PC-9 (cell line): Measurements from ENCODE around the gene NYNRIN. TPM values are rescaled to one million over a fixed set of nuclear protein-coding genes. Genes with fewer than 3 reads are reported as not detected.

ENCODE experiments used
- BruUV-seq: library from RNA; stranded (reverse); fragments of 400-500 nt; replicated peaks from 2 replicates; lab custom pipeline; 2021; lab: Mats Ljungman, UMichigan
- CTCF ChIA-PET: fragments of 300-600 bp; sonication (Branson Sonifier 250); formaldehyde crosslinking; loops from one replicate; lab custom pipeline; 2022; ENCODE audit warnings: antibody characterized with exemption; lab: Charles Lee
- POLR2A ChIA-PET: fragments of 300-600 bp; sonication (Branson Sonifier 250); formaldehyde crosslinking; loops from one replicate; lab custom pipeline; 2022; ENCODE audit warnings: antibody characterized with exemption; ENCODE audit not compliant: unreplicated experiment; lab: Charles Lee
- DNase-seq, 2 experiments: peaks; one replicate each; pipeline versions ENCODE4 v3.0.0 to v3.0.0-alpha.2; 2015 to 2022; ENCODE audit warnings: mixed read lengths in 1 of 2
- H2AFZ ChIP-seq: fragments of 200-600 bp; sonication (generic); 2 replicates; pipeline ENCODE4 v1.8.1; 2017; ENCODE audit warnings: antibody characterized with exemption
- H3F3A ChIP-seq: fragments of 200-600 bp; sonication (generic); 2 replicates; pipeline ENCODE4 v1.8.1; 2017; ENCODE audit warnings: antibody characterized with exemption, mild to moderate bottlenecking, low read depth; ENCODE audit not compliant: insufficient read depth
- H3K27ac ChIP-seq: fragments of 200-600 bp; sonication (generic); 2 replicates; pipeline ENCODE4 v1.6.1; 2016; ENCODE audit warnings: mixed run types
- H3K27me3 ChIP-seq: fragments of 200-600 bp; sonication (generic); 2 replicates; pipeline ENCODE4 v1.6.1; 2016; ENCODE audit warnings: low read depth, mixed run types; ENCODE audit not compliant: insufficient read depth
- H3K36me3 ChIP-seq: fragments of 200-600 bp; sonication (generic); 2 replicates; pipeline ENCODE4 v1.6.1; 2016; ENCODE audit warnings: low read depth, mixed run types
- H3K4me1 ChIP-seq: fragments of 200-600 bp; sonication (generic); replicated peaks from 2 replicates; pipeline ENCODE4 v1.6.1; 2016; ENCODE audit warnings: mixed run types; ENCODE audit not compliant: insufficient read depth
- H3K4me2 ChIP-seq: fragments of 200-600 bp; sonication (generic); 2 replicates; pipeline ENCODE4 v1.6.1; 2017; ENCODE audit warnings: mixed run types
- H3K4me3 ChIP-seq: fragments of 200-600 bp; sonication (generic); 2 replicates; pipeline ENCODE4 v1.6.1; 2016; ENCODE audit warnings: mixed run types
- H3K79me2 ChIP-seq: fragments of 200-600 bp; sonication (generic); 2 replicates; pipeline ENCODE4 v1.6.1; 2017; ENCODE audit warnings: low read depth, mixed run types
- H3K9me2 ChIP-seq: fragments of 200-600 bp; sonication (generic); 2 replicates; pipeline ENCODE4 v1.8.1; 2017; ENCODE audit warnings: mild to moderate bottlenecking; ENCODE audit not compliant: insufficient read depth
- H3K9me3 ChIP-seq: fragments of 200-600 bp; sonication (generic); 2 replicates; pipeline ENCODE4 v1.8.1; 2016; ENCODE audit warnings: low read depth; ENCODE audit not compliant: insufficient read depth
- H4K20me1 ChIP-seq: fragments of 200-600 bp; sonication (generic); 2 replicates; pipeline ENCODE4 v1.8.1; 2017; ENCODE audit not compliant: insufficient read depth
- CTCF ChIP-seq: fragments of 200-600 bp; sonication (generic); conservative IDR thresholded peaks from 2 replicates; pipeline ENCODE4 v1.6.1; 2017; ENCODE audit warnings: mixed run types, antibody characterized with exemption, mild to moderate bottlenecking, moderate library complexity
- EZH2 ChIP-seq: fragments of 200-600 bp; sonication (generic); IDR thresholded peaks from 2 replicates; pipeline ENCODE4 v1.8.0; 2017; ENCODE audit warnings: antibody characterized with exemption, low read depth
- intact Hi-C: fragments of 100-400 bp; cut with micrococcal nuclease; formaldehyde crosslinking; loops from one replicate; pipeline ENCODE4 v1.10.0; 2022; ENCODE audit not compliant: unreplicated experiment
- total RNA-seq: library from RNA; stranded (reverse); gene quantifications from 2 replicates; pipeline ENCODE4 v1.2.3, GENCODE V29; 2021

The NYNRIN gene
- total RNA-seq, 1 experiment from 2014 or later: 17.7 TPM

GRCh38 chr14:24399447-24399822 is 632 bp downstream of the NYNRIN start:
- Histone ChIP-seq H3K79me2 (no peaks in the 10 kb centered on the region), H3K4me3 (peak overlapping the region; percentile 61), H3K4me2 (peak overlapping the region; percentile 81), H3K27me3 (no peaks in the 10 kb centered on the region), H3K9me2 (no peaks in the 10 kb centered on the region), H4K20me1 (no peaks in the 10 kb centered on the region), H3K9me3 (no peaks in the 10 kb centered on the region), H3K27ac (no peak overlapping the region), H3K36me3 (no peaks in the 10 kb centered on the region), H3F3A (no peaks in the 10 kb centered on the region), H2AFZ (peak overlapping the region; percentile 86), H3K4me1 (peaks cover 4% of the 10 kb centered on the region)
- TF ChIP-seq EZH2: no peak
- no peak for TF ChIP-seq CTCF
- POLR2A ChIA-PET: no interaction called here
- DNase-seq: no peak
- BruUV-seq: no TSS peak
- intact Hi-C loops: no loop called here
- CTCF ChIA-PET: interaction anchor here (0.9 kb wide), 1 partner anchor 33 kb away, joined by 3 read pairs; no protein-coding TSS in a partner anchor

GRCh38 chr14:24399999-24400718 is 1.4 kb downstream of the NYNRIN start:
- Histone ChIP-seq H3K9me3 (no peaks in the 10 kb centered on the region), H3K36me3 (no peaks in the 10 kb centered on the region), H4K20me1 (no peaks in the 10 kb centered on the region), H3F3A (no peaks in the 10 kb centered on the region), H3K27me3 (no peaks in the 10 kb centered on the region), H2AFZ (no peak overlapping the region), H3K4me1 (no peaks in the 10 kb centered on the region; the same call in 1 of the 2 replicates), H3K27ac (no peak overlapping the region), H3K4me3 (peak overlapping the region; percentile 61; the same call in 1 of the 2 replicates), H3K4me2 (peak overlapping the region; percentile 81), H3K79me2 (no peaks in the 10 kb centered on the region), H3K9me2 (no peaks in the 10 kb centered on the region)
- BruUV-seq: TSS peak; percentile 27
- no peak for TF ChIP-seq EZH2
- no peak for TF ChIP-seq CTCF
- intact Hi-C loops: no loop called here
- ChIA-PET CTCF (interaction anchor here (0.6 kb wide), 1 partner anchor 157 kb away, joined by 3 read pairs; no protein-coding TSS in a partner anchor), POLR2A (no interaction called here)
- no peak for DNase-seq

GRCh38 chr14:24401810-24402702 is 3.3 kb downstream of the NYNRIN start:
- intact Hi-C loops: no loop called here
- H3K4me1 ChIP-seq: no peaks in the 10 kb centered on the region
- H3K9me2 ChIP-seq: no peaks in the 10 kb centered on the region
- no peaks in the 10 kb centered on the region for H3F3A ChIP-seq
- no peaks in the 10 kb centered on the region for H4K20me1 ChIP-seq
- POLR2A ChIA-PET: no interaction called here
- H3K27me3 ChIP-seq: no peaks in the 10 kb centered on the region
- H3K4me2 ChIP-seq: no peak overlapping the region
- no peaks in the 10 kb centered on the region for H3K79me2 ChIP-seq
- no TSS peak for BruUV-seq
- no peak overlapping the region for H3K27ac ChIP-seq
- no peak overlapping the region for H3K4me3 ChIP-seq
- CTCF ChIA-PET: no interaction called here
- TF ChIP-seq EZH2 (no peak), CTCF (no peak)
- H3K36me3 ChIP-seq: no peaks in the 10 kb centered on the region
- no peak overlapping the region for H2AFZ ChIP-seq
- DNase-seq: no peak
- no peaks in the 10 kb centered on the region for H3K9me3 ChIP-seq
